Natural killer cell (primary cell): Measurements from ENCODE around the gene ALDH1B1. TPM values are rescaled to one million over a fixed set of nuclear protein-coding genes. Genes with fewer than 3 reads are reported as not detected.

Experiments
- ATAC-seq, 3 donors: fragments of 150-1000 bp in 2 of 3; fragments of 200-7000 bp in 1 of 3; cut with Tn5 transposase; 1 replicate in 1 of 3; 2 replicates in 2 of 3; pipeline ENCODE4 v1.10.0; 2021; ENCODE audit warnings: mild to moderate bottlenecking in 2 of 3, moderate library complexity in 2 of 3
- DNase-seq, 2 donors: peaks; one replicate each; pipeline versions ENCODE4 v3.0.0 to v3.0.0-alpha.2; 2013 to 2021; ENCODE audit warnings: mixed read lengths in 1 of 2
- H3K27ac ChIP-seq: one replicate; pipeline ENCODE4 v1.5.1; 2013; ENCODE audit warnings: mild to moderate bottlenecking, low read length
- H3K27me3 ChIP-seq: one replicate; pipeline ENCODE4 v1.6.1; 2013; ENCODE audit warnings: low read length; ENCODE audit not compliant: control insufficient read depth, insufficient read depth
- H3K36me3 ChIP-seq: one replicate; pipeline ENCODE4 v1.6.1; 2013; ENCODE audit warnings: low read length; ENCODE audit not compliant: control insufficient read depth, insufficient read depth
- H3K4me1 ChIP-seq: one replicate; pipeline ENCODE4 v1.6.1; 2013; ENCODE audit warnings: low read length; ENCODE audit not compliant: control insufficient read depth, insufficient read depth
- H3K4me3 ChIP-seq: one replicate; pipeline ENCODE4 v1.5.1; 2013; ENCODE audit warnings: low read length
- H3K9me3 ChIP-seq: one replicate; pipeline ENCODE4 v1.6.1; 2013; ENCODE audit warnings: low read length; ENCODE audit not compliant: control insufficient read depth, insufficient read depth
- H3K27ac Mint-ChIP-seq, 2 donors: one replicate each; pipeline ENCODE4 v1.8.0; 2022; ENCODE audit warnings: mild to moderate bottlenecking in 2 of 2, mixed read lengths in 2 of 2, moderate library complexity in 1 of 2
- H3K27me3 Mint-ChIP-seq, 2 donors: one replicate each; pipeline ENCODE4 v1.8.0; 2022; ENCODE audit warnings: low read depth in 2 of 2, mixed read lengths in 2 of 2
- H3K36me3 Mint-ChIP-seq: one replicate; pipeline ENCODE4 v1.8.0; 2022; ENCODE audit warnings: mixed read lengths
- H3K4me1 Mint-ChIP-seq, 2 donors: one replicate each; pipeline ENCODE4 v1.8.0; 2022; ENCODE audit warnings: mixed read lengths in 2 of 2
- H3K4me3 Mint-ChIP-seq: one replicate; pipeline ENCODE4 v1.8.0; 2022; ENCODE audit warnings: mild to moderate bottlenecking, moderate library complexity, mixed read lengths
- H3K9me3 Mint-ChIP-seq, 2 donors: one replicate each; pipeline ENCODE4 v1.8.0; 2022; ENCODE audit warnings: mixed read lengths in 2 of 2
- CTCF ChIP-seq: fragments of 200-600 bp; IDR thresholded peaks from one replicate; pipeline ENCODE4 v1.8.0; 2022; ENCODE audit warnings: antibody characterized with exemption
- WGBS: methylation state at CpG from one replicate; pipeline ENCODE4 v1.1.7; 2013; ENCODE audit warnings: missing lambda C conversion rate; ENCODE audit not compliant: insufficient coverage; 5-methylcytosine and 5-hydroxymethylcytosine counted together
- intact Hi-C: fragments of 100-400 bp; cut with micrococcal nuclease; formaldehyde crosslinking; loops from one replicate; pipeline ENCODE4 v1.14.2; 2022
- total RNA-seq, 4 donors: library from RNA; stranded (reverse); fragments of 120-200 nt in 1 of 4; gene quantifications; one replicate each; pipeline versions ENCODE4 v1.2.3 to v1.2.4, GENCODE V29; 2013 to 2022

Gene ALDH1B1
- total RNA-seq, 3 donors from 2014 or later (not counting 1 experiment from before 2014, with no cell fraction given) = 2.5 to 5.3 (median 3.5) TPM

- H3K9me3 ChIP-seq = no peaks in the 10 kb centered on the region
- Mint-ChIP-seq H3K9me3 (no peaks in the 10 kb centered on the region), H3K4me1 (no peaks in the 10 kb centered on the region), H3K36me3 (no peaks in the 10 kb centered on the region), H3K27me3 (peaks cover 20 to 42% of the 10 kb centered on the region in 2 donors), H3K4me3 (no peak overlapping the region), H3K27ac (no peak overlapping the region)
- no peak for TF ChIP-seq CTCF
- H3K27me3 ChIP-seq = no peaks in the 10 kb centered on the region
- intact Hi-C loops = no loop called here
- DNase-seq = no peak
- H3K4me1 ChIP-seq = no peaks in the 10 kb centered on the region
- no peak overlapping the region for H3K27ac ChIP-seq
- no peak overlapping the region for H3K4me3 ChIP-seq
- no peak for ATAC-seq
- H3K36me3 ChIP-seq = no peaks in the 10 kb centered on the region
- 84% methylated on average over 10 of the region's 10 CpGs for WGBS
Observed at GRCh38 chr9:38372762-38373619, 19.5 kb upstream of the ALDH1B1 start.

GRCh38 chr9:38373679-38374078 lies 18.8 kb upstream of the ALDH1B1 start:
- no peaks in the 10 kb centered on the region for H3K9me3 ChIP-seq
- 86% methylated on average over 2 of the region's 3 CpGs for WGBS
- ATAC-seq = no peak

GRCh38 chr9:38374847-38375571 lies 17.5 kb upstream of the ALDH1B1 start:
- intact Hi-C loops = no loop called here
- no peak overlapping the region for H3K4me3 Mint-ChIP-seq
- H3K9me3 Mint-ChIP-seq = no peaks in the 10 kb centered on the region
- Histone ChIP-seq H3K9me3 (no peaks in the 10 kb centered on the region), H3K4me1 (no peaks in the 10 kb centered on the region), H3K27ac (no peak overlapping the region), H3K4me3 (no peak overlapping the region), H3K36me3 (no peaks in the 10 kb centered on the region), H3K27me3 (no peaks in the 10 kb centered on the region)
- no peaks in the 10 kb centered on the region for H3K36me3 Mint-ChIP-seq
- DNase-seq (no peak), ATAC-seq (no peak)
- no peaks in the 10 kb centered on the region for H3K4me1 Mint-ChIP-seq
- TF ChIP-seq CTCF = no peak
- no peak overlapping the region for H3K27ac Mint-ChIP-seq
- 87% methylated on average over 5 of the region's 5 CpGs for WGBS
- peaks cover 16 to 42% of the 10 kb centered on the region in 2 donors for H3K27me3 Mint-ChIP-seq

More at GRCh38 chr9:38373679-38374078, 18.8 kb upstream of the ALDH1B1 start:
- intact Hi-C loops = no loop called here
- Mint-ChIP-seq H3K4me3 (no peak overlapping the region), H3K9me3 (no peaks in the 10 kb centered on the region), H3K36me3 (no peaks in the 10 kb centered on the region), H3K27me3 (peaks cover 20 to 42% of the 10 kb centered on the region in 2 donors), H3K27ac (no peak overlapping the region), H3K4me1 (no peaks in the 10 kb centered on the region)
- H3K36me3 ChIP-seq = no peaks in the 10 kb centered on the region
- no peaks in the 10 kb centered on the region for H3K27me3 ChIP-seq
- no peak overlapping the region for H3K4me3 ChIP-seq
- no peaks in the 10 kb centered on the region for H3K4me1 ChIP-seq
- no peak for TF ChIP-seq CTCF
- H3K27ac ChIP-seq = no peak overlapping the region
- DNase-seq = no peak
